ENCODE data around the gene GPR21.

Gene GPR21

DNA sequence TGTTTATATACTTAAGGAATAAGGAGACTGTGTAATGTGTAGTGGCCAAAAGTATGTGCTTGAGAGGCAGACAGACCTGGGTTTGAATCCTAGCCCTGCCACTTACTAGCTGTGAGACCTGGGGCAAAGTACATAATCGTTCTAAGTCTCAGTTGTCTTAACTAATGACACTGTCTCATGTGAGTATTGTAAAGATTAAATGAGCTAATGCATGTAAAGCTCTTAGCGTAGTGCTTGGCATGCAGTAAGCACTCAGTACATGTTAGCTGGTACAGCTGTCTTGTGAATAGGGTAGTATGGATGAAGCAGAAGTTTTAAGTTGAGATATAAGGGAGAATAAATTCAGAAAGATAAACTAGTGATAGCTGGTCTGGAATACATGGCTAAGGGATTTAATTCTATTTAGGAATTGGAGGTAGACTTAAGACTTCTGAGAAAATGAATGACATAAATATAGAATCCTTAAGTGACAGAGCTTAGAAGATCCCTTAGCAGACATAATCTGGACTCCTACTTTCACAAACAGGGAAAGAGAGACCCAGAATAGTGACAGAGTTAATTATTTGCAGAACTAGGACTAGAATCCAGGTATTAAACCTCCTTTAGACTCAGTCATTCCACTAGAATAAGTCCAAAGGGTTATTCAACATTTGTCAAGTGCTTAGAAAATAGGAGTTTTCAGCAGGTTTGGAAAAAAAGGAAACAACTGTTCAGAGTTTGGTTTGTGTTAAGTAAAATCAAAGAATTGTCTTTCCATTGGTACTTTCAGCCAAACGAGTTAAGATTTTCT lies 13.1 kb downstream of the GPR21 start (continued):
- TF ChIP-seq, protein P1, sequence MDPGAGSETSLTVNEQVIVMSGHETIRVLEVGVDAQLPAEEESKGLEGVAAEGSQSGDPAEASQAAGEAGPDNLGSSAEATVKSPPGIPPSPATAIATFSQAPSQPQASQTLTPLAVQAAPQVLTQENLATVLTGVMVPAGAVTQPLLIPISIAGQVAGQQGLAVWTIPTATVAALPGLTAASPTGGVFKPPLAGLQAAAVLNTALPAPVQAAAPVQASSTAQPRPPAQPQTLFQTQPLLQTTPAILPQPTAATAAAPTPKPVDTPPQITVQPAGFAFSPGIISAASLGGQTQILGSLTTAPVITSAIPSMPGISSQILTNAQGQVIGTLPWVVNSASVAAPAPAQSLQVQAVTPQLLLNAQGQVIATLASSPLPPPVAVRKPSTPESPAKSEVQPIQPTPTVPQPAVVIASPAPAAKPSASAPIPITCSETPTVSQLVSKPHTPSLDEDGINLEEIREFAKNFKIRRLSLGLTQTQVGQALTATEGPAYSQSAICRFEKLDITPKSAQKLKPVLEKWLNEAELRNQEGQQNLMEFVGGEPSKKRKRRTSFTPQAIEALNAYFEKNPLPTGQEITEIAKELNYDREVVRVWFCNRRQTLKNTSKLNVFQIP (CRISPR knock-in tag; IDR thresholded peaks at IDR 0.05; ENCODE audit: borderline replicate concordance, low read depth) = no peak
- no peak for TF ChIP-seq ZFP3 (CRISPR knock-in tag; IDR thresholded peaks at IDR 0.05)

- peak; percentile 70 for ATAC-seq
- TF ChIP-seq TOX (CRISPR knock-in tag; IDR thresholded peaks at IDR 0.05; ENCODE audit: borderline replicate concordance) (peak; percentile 47; the same call in 1 of the 2 replicates), ZC3H10 (CRISPR knock-in tag; IDR thresholded peaks at IDR 0.05) (peak; percentile 35; the same call in 1 of the 2 replicates), OSR1 (CRISPR knock-in tag; IDR thresholded peaks at IDR 0.05) (no peak), PATZ1 (CRISPR knock-in tag; IDR thresholded peaks at IDR 0.05; ENCODE audit: borderline replicate concordance) (no peak)
Measured at GRCh38 chr9:123048748-123049147, 15.3 kb downstream of the GPR21 start.

- TF ChIP-seq ISL1 (CRISPR knock-in tag; IDR thresholded peaks at IDR 0.05) = peak; percentile 78
- TF ChIP-seq SNAI2 (CRISPR knock-in tag; IDR thresholded peaks at IDR 0.05) = no peak
- TF ChIP-seq ZC3H10 (CRISPR knock-in tag; IDR thresholded peaks at IDR 0.05) = peak; percentile 29; the same call in 1 of the 2 replicates
- peak; percentile 77 for ATAC-seq
Measured at GRCh38 chr9:123049589-123050222, 16.2 kb downstream of the GPR21 start.

GRCh38 chr9:123053046-123053445 lies 19.6 kb downstream of the GPR21 start:
- ATAC-seq = no peak
- TF ChIP-seq ESRRG (CRISPR knock-in tag; IDR thresholded peaks at IDR 0.05) (no peak), ZNF565 (CRISPR knock-in tag; conservative IDR thresholded peaks at IDR 0.05; ENCODE audit: low read depth) (no peak)

DNA sequence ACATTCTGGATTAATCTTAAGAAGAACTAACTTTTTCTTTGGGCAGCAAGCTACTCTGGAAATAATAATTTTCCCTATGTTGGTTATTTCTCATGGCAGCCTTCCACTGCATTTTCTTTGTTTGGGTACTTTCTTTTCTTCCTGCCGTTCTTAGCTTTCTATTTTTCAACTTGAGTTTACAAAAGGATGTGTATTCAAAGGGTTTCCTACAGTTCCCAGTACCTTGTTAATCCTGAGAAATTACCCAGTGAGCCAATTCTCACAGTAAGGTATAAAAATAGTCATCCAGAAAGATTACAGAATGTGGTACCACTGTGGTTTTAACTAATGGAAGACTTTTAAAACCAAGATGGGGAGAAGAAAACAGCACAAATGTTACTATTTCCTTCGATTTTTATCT lies 20.2 kb downstream of the GPR21 start:
- ATAC-seq = no peak
- no peak for TF ChIP-seq ISL1 (CRISPR knock-in tag; IDR thresholded peaks at IDR 0.05)

DNA sequence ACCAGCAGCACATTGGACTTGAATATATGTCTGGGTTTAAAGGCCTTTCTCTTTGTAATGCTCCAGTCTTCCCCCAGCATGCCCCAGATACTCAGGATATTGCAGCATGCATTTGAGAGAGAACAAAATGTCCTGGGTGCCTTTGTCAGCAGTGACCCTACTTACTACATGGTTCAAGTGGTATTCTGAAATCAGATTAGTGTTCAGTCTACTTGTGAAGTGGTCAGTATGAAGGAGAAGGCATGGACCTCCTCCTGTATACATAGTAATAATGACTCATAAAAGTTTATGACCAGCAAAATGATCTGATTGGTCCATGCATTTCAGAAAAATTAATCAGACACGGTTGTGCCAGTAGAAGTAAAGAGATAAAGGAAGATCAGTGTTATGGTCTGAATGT lies 25.4 kb downstream of the GPR21 start:
- ATAC-seq = no peak
- TF ChIP-seq TOX (CRISPR knock-in tag; IDR thresholded peaks at IDR 0.05; ENCODE audit: borderline replicate concordance) = no peak
- TF ChIP-seq PATZ1 (CRISPR knock-in tag; IDR thresholded peaks at IDR 0.05; ENCODE audit: borderline replicate concordance) = no peak
- no peak for TF ChIP-seq ISL1 (CRISPR knock-in tag; IDR thresholded peaks at IDR 0.05)
- TF ChIP-seq CREB5 (CRISPR knock-in tag; IDR thresholded peaks at IDR 0.05; ENCODE audit: low read depth) = no peak
- no peak for TF ChIP-seq BACH2 (CRISPR knock-in tag; IDR thresholded peaks at IDR 0.05; ENCODE audit: borderline replicate concordance)
- TF ChIP-seq, protein P2, sequence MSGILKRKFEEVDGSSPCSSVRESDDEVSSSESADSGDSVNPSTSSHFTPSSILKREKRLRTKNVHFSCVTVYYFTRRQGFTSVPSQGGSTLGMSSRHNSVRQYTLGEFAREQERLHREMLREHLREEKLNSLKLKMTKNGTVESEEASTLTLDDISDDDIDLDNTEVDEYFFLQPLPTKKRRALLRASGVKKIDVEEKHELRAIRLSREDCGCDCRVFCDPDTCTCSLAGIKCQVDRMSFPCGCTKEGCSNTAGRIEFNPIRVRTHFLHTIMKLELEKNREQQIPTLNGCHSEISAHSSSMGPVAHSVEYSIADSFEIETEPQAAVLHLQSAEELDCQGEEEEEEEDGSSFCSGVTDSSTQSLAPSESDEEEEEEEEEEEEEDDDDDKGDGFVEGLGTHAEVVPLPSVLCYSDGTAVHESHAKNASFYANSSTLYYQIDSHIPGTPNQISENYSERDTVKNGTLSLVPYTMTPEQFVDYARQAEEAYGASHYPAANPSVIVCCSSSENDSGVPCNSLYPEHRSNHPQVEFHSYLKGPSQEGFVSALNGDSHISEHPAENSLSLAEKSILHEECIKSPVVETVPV (CRISPR knock-in tag; IDR thresholded peaks at IDR 0.05) = no peak
- TF ChIP-seq OSR1 (CRISPR knock-in tag; IDR thresholded peaks at IDR 0.05) = no peak
- no peak for TF ChIP-seq ARNTL (CRISPR knock-in tag; IDR thresholded peaks at IDR 0.05; ENCODE audit: borderline replicate concordance, low read depth)
- no peak for TF ChIP-seq ZC3H10 (CRISPR knock-in tag; IDR thresholded peaks at IDR 0.05)
- no peak for TF ChIP-seq ESRRG (CRISPR knock-in tag; IDR thresholded peaks at IDR 0.05)
- TF ChIP-seq, protein P3, sequence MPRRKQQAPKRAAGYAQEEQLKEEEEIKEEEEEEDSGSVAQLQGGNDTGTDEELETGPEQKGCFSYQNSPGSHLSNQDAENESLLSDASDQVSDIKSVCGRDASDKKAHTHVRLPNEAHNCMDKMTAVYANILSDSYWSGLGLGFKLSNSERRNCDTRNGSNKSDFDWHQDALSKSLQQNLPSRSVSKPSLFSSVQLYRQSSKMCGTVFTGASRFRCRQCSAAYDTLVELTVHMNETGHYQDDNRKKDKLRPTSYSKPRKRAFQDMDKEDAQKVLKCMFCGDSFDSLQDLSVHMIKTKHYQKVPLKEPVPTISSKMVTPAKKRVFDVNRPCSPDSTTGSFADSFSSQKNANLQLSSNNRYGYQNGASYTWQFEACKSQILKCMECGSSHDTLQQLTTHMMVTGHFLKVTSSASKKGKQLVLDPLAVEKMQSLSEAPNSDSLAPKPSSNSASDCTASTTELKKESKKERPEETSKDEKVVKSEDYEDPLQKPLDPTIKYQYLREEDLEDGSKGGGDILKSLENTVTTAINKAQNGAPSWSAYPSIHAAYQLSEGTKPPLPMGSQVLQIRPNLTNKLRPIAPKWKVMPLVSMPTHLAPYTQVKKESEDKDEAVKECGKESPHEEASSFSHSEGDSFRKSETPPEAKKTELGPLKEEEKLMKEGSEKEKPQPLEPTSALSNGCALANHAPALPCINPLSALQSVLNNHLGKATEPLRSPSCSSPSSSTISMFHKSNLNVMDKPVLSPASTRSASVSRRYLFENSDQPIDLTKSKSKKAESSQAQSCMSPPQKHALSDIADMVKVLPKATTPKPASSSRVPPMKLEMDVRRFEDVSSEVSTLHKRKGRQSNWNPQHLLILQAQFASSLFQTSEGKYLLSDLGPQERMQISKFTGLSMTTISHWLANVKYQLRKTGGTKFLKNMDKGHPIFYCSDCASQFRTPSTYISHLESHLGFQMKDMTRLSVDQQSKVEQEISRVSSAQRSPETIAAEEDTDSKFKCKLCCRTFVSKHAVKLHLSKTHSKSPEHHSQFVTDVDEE (CRISPR knock-in tag; IDR thresholded peaks at IDR 0.05) = no peak
- TF ChIP-seq SNAI2 (CRISPR knock-in tag; IDR thresholded peaks at IDR 0.05) = no peak
- no peak for TF ChIP-seq ZNF70 (CRISPR knock-in tag; IDR thresholded peaks at IDR 0.05)
- no peak for TF ChIP-seq RARB (CRISPR knock-in tag; IDR thresholded peaks at IDR 0.05)
- TF ChIP-seq CSDC2 (CRISPR knock-in tag; IDR thresholded peaks at IDR 0.05) = no peak
- no peak for TF ChIP-seq ZNF565 (CRISPR knock-in tag; conservative IDR thresholded peaks at IDR 0.05; ENCODE audit: low read depth)

Data from SK-N-SH treated with all-trans-retinoic acid at 6 μM for 48 hours (cell line).